ENCODE results near the gene YRDC.

DNA sequence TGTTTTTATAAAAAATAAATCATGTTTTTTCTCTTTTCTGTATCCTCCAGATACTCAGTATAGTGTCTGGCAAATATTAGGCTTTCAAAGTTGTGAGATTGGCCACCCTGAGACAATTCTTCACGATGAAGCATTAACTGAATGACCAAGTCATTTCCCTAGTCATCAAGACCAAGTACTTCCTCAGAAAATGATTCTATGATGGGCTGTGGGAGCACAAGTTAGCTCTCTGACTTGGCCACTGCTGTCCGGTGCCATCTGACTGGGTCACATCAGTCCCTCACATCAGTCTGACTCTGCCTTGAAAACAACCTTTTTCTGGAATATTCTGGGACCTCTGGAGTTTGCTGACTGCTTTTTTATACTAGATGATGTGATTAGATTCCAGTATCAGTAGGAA lies 13.5 kb upstream of the YRDC start:
- TF ChIP-seq, protein P1, sequence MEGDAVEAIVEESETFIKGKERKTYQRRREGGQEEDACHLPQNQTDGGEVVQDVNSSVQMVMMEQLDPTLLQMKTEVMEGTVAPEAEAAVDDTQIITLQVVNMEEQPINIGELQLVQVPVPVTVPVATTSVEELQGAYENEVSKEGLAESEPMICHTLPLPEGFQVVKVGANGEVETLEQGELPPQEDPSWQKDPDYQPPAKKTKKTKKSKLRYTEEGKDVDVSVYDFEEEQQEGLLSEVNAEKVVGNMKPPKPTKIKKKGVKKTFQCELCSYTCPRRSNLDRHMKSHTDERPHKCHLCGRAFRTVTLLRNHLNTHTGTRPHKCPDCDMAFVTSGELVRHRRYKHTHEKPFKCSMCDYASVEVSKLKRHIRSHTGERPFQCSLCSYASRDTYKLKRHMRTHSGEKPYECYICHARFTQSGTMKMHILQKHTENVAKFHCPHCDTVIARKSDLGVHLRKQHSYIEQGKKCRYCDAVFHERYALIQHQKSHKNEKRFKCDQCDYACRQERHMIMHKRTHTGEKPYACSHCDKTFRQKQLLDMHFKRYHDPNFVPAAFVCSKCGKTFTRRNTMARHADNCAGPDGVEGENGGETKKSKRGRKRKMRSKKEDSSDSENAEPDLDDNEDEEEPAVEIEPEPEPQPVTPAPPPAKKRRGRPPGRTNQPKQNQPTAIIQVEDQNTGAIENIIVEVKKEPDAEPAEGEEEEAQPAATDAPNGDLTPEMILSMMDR (IDR thresholded peaks at IDR 0.05; ENCODE audit: extremely low read depth in 1 of 2, insufficient read depth in 1 of 2, low read depth in 1 of 2, low read length in 2 of 2): no peak
- TF ChIP-seq POLR2AphosphoS5 (IDR thresholded peaks at IDR 0.05; ENCODE audit: insufficient read depth, low read depth, low read length) (no peak), POLR2A (IDR thresholded peaks at IDR 0.05; ENCODE audit: low read depth, low read length) (no peak), EZH2 (IDR thresholded peaks at IDR 0.05; ENCODE audit: borderline replicate concordance, low read depth, low read length, severe bottlenecking) (no peak), JUN (IDR thresholded peaks at IDR 0.05; ENCODE audit: borderline replicate concordance, insufficient read depth, insufficient read length, low read depth) (no peak), FOS (IDR thresholded peaks at IDR 0.05; ENCODE audit: borderline replicate concordance, insufficient read depth, low read length) (no peak), GATA2 (IDR thresholded peaks at IDR 0.05; ENCODE audit: insufficient read depth, insufficient read length, low read depth, low read length) (no peak), MYC (IDR thresholded peaks at IDR 0.05; ENCODE audit: low read depth, low read length) (no peak)
- TF ChIP-seq, protein P2, sequence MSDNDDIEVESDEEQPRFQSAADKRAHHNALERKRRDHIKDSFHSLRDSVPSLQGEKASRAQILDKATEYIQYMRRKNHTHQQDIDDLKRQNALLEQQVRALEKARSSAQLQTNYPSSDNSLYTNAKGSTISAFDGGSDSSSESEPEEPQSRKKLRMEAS (IDR thresholded peaks at IDR 0.05; ENCODE audit: insufficient read depth, insufficient read length): no peak

Data from endothelial cell of umbilical vein (primary cell).